Activated CD4-positive, alpha-beta T cell treated with anti-CD3 and anti-CD28 coated beads for 24 hours (primary cell): Measurements from ENCODE around the gene KDM3A.

ENCODE experiments used
- DNase-seq, 2 donors: peaks; one replicate each; pipeline ENCODE4 v3.0.0-alpha.2; 2020; ENCODE audit warnings: low read depth in 2 of 2

The KDM3A gene

GRCh38 chr2:86513948-86514660 is 72.9 kb downstream of the KDM3A start:
- no peak for DNase-seq

GRCh38 chr2:86518481-86518880 is 77.3 kb downstream of the KDM3A start:
- no peak for DNase-seq

GRCh38 chr2:86519349-86519748 is 78.2 kb downstream of the KDM3A start:
- no peak for DNase-seq

GRCh38 chr2:86520153-86520552 is 79.0 kb downstream of the KDM3A start:
- no peak for DNase-seq

GRCh38 chr2:86521922-86522321 is 80.8 kb downstream of the KDM3A start:
- no peak for DNase-seq

GRCh38 chr2:86522711-86523110 is 81.5 kb downstream of the KDM3A start:
- DNase-seq: no peak

GRCh38 chr2:86523491-86523890 is 82.3 kb downstream of the KDM3A start:
- DNase-seq: no peak

GRCh38 chr2:86525421-86526340 is 84.5 kb downstream of the KDM3A start:
- no peak for DNase-seq

GRCh38 chr2:86533589-86533988 is 92.4 kb downstream of the KDM3A start:
- no peak for DNase-seq

GRCh38 chr2:86541334-86541733 is 100.2 kb downstream of the KDM3A start:
- DNase-seq: no peak
